Immature natural killer cell (primary cell): ENCODE data around the gene TCEANC. TPM values are rescaled to one million over a fixed set of nuclear protein-coding genes. Genes with fewer than 3 reads are reported as not detected.
A peak's percentile ranks its signal among the peaks of the same experiment; 100 is the strongest.
"Not testable (repeated sequence)": the region's sequence is repeated elsewhere in the genome, so short reads cannot be mapped to it uniquely, and the experiment has no call there.

Source experiments
- DNase-seq, 3 donors: peaks; one replicate each; pipeline ENCODE4 v3.0.0; 2022; ENCODE audit warnings: mixed read lengths in 1 of 3
- H3K27ac Mint-ChIP-seq, 6 donors: one replicate each; pipeline ENCODE4 v1.8.0; 2020; ENCODE audit warnings: mixed read lengths in 6 of 6, mild to moderate bottlenecking in 5 of 6, inconsistent platforms in 4 of 6, moderate library complexity in 3 of 6
- H3K27me3 Mint-ChIP-seq, 3 donors: one replicate each; pipeline ENCODE4 v1.8.0; 2020 to 2021; ENCODE audit warnings: low read depth in 3 of 3, mild to moderate bottlenecking in 3 of 3, mixed read lengths in 3 of 3, moderate library complexity in 3 of 3, inconsistent platforms in 1 of 3
- H3K36me3 Mint-ChIP-seq, 3 donors: one replicate each; pipeline ENCODE4 v1.8.0; 2020; ENCODE audit warnings: mixed read lengths in 3 of 3, inconsistent platforms in 2 of 3, mild to moderate bottlenecking in 2 of 3
- H3K4me1 Mint-ChIP-seq, 2 donors: one replicate each; pipeline ENCODE4 v1.8.0; 2020; ENCODE audit warnings: inconsistent platforms in 2 of 2, mild to moderate bottlenecking in 2 of 2, mixed read lengths in 2 of 2, moderate library complexity in 1 of 2
- H3K4me3 Mint-ChIP-seq, 5 donors: one replicate each; pipeline ENCODE4 v1.8.0; 2020; ENCODE audit warnings: mild to moderate bottlenecking in 5 of 5, mixed read lengths in 5 of 5, inconsistent platforms in 3 of 5, moderate library complexity in 3 of 5
- H3K9me3 Mint-ChIP-seq, 6 donors: one replicate each; pipeline ENCODE4 v1.8.0; 2020; ENCODE audit warnings: mild to moderate bottlenecking in 6 of 6, mixed read lengths in 6 of 6, inconsistent platforms in 4 of 6, moderate library complexity in 3 of 6
- polyA plus RNA-seq, 3 donors: library from polyadenylated mRNA; unstranded; fragments of 300-500 nt; fragmentation: Illumina TruSeq; gene quantifications; one replicate each; pipeline ENCODE4 v1.2.3, GENCODE V29; 2021

TCEANC gene
- polyA plus RNA-seq = 10 to 100 TPM in 1 of 3 donors, 1 to 10 TPM in 2; 5.8 to 10.8 (median 7.1) TPM

- peak; percentile 95 to 96 (median 95) for DNase-seq
- Mint-ChIP-seq H3K27me3 (peaks cover 0 to 8% (median 0%) of the 10 kb centered on the region in 3 donors), H3K4me1 (peaks cover 20 to 36% of the 10 kb centered on the region in 2 donors), H3K27ac (peak within 1 kb of the TSS; percentile 94 to 98 (median 96)), H3K9me3 (peaks cover 0 to 2% (median 0%) of the 10 kb centered on the region in 6 donors), H3K36me3 (peaks cover 3 to 14% (median 13%) of the 10 kb centered on the region in 3 donors), H3K4me3 (peak within 1 kb of the TSS; percentile 93 to 95 (median 94))
These were observed at the start of gene TCEANC for GRCh38 chrX:13652850-13653693. Gene TCEANC, plus strand, starts transcription at chrX:13653141. Its CDS starts 9,368 bp downstream, at chrX:13662509.

- Mint-ChIP-seq H3K4me3 (no peak overlapping the region), H3K9me3 (no peaks in the 10 kb centered on the region), H3K4me1 (no peaks in the 10 kb centered on the region), H3K36me3 (no peaks in the 10 kb centered on the region), H3K27ac (no peak overlapping the region), H3K27me3 (peaks cover 2 to 7% (median 4%) of the 10 kb centered on the region in 3 donors)
- DNase-seq = no peak
These were observed 47.3 kb upstream of the TCEANC start for GRCh38 chrX:13605611-13606010.

- Mint-ChIP-seq H3K27ac (no peak overlapping the region), H3K9me3 (no peaks in the 10 kb centered on the region), H3K4me1 (no peaks in the 10 kb centered on the region), H3K4me3 (no peak overlapping the region), H3K36me3 (no peaks in the 10 kb centered on the region), H3K27me3 (peaks cover 2 to 4% (median 2%) of the 10 kb centered on the region in 3 donors)
- DNase-seq = no peak
These were observed 45.5 kb upstream of the TCEANC start for GRCh38 chrX:13607331-13607995.

- Mint-ChIP-seq H3K27me3 (peaks cover 2 to 4% (median 2%) of the 10 kb centered on the region in 3 donors), H3K9me3 (no peaks in the 10 kb centered on the region), H3K4me3 (no peak overlapping the region), H3K4me1 (no peaks in the 10 kb centered on the region), H3K27ac (no peak overlapping the region), H3K36me3 (no peaks in the 10 kb centered on the region)
- DNase-seq = no peak
These were observed 45.0 kb upstream of the TCEANC start for GRCh38 chrX:13607996-13608365.

GRCh38 chrX:13614154-13614553 is 38.8 kb upstream of the TCEANC start:
- Mint-ChIP-seq H3K27ac (no peak overlapping the region), H3K4me1 (peaks cover 0 to 7% of the 10 kb centered on the region in 2 donors), H3K9me3 (no peaks in the 10 kb centered on the region), H3K27me3 (peaks cover 0 to 3% (median 2%) of the 10 kb centered on the region in 3 donors), H3K4me3 (no peak overlapping the region), H3K36me3 (no peaks in the 10 kb centered on the region)
- no peak for DNase-seq

GRCh38 chrX:13620207-13620606 is 32.7 kb upstream of the TCEANC start:
- H3K4me3 Mint-ChIP-seq = no peak overlapping the region
- DNase-seq = no peak
- H3K9me3 Mint-ChIP-seq = no peaks in the 10 kb centered on the region
- no peak overlapping the region for H3K27ac Mint-ChIP-seq
- H3K36me3 Mint-ChIP-seq = no peaks in the 10 kb centered on the region
- H3K4me1 Mint-ChIP-seq = peaks cover 0 to 3% of the 10 kb centered on the region in 2 donors
- H3K27me3 Mint-ChIP-seq = peaks cover 0 to 11% (median 5%) of the 10 kb centered on the region in 3 donors

- Mint-ChIP-seq H3K9me3 (no peaks in the 10 kb centered on the region), H3K27me3 (peaks cover 1 to 11% (median 5%) of the 10 kb centered on the region in 3 donors), H3K4me3 (no peak overlapping the region), H3K36me3 (no peaks in the 10 kb centered on the region), H3K4me1 (no peaks in the 10 kb centered on the region), H3K27ac (no peak overlapping the region)
- no peak for DNase-seq
These were observed 30.5 kb upstream of the TCEANC start for GRCh38 chrX:13622401-13622964.

GRCh38 chrX:13627306-13627705 is 25.6 kb upstream of the TCEANC start:
- Mint-ChIP-seq H3K4me3 (no peak overlapping the region), H3K27me3 (peaks cover 1 to 23% (median 3%) of the 10 kb centered on the region in 3 donors), H3K36me3 (no peaks in the 10 kb centered on the region), H3K4me1 (no peaks in the 10 kb centered on the region), H3K9me3 (peaks cover 0 to 6% (median 2%) of the 10 kb centered on the region in 6 donors), H3K27ac (no peak overlapping the region)
- DNase-seq = no peak

- Mint-ChIP-seq H3K9me3 (peaks cover 2 to 21% (median 12%) of the 10 kb centered on the region in 6 donors), H3K36me3 (peaks cover 0 to 14% (median 0%) of the 10 kb centered on the region in 3 donors), H3K27me3 (peaks cover 2 to 21% (median 14%) of the 10 kb centered on the region in 3 donors)
- not testable (repeated sequence) for H3K27ac Mint-ChIP-seq, H3K4me1 Mint-ChIP-seq, H3K4me3 Mint-ChIP-seq, DNase-seq
These were observed 15.7 kb upstream of the TCEANC start for GRCh38 chrX:13637224-13637623.

GRCh38 chrX:13638021-13638420 is 14.9 kb upstream of the TCEANC start:
- H3K36me3 Mint-ChIP-seq = peaks cover 0 to 14% (median 0%) of the 10 kb centered on the region in 3 donors
- peaks cover 2 to 21% (median 14%) of the 10 kb centered on the region in 3 donors for H3K27me3 Mint-ChIP-seq
- H3K27ac Mint-ChIP-seq = no peak overlapping the region
- no peak for DNase-seq
- H3K4me3 Mint-ChIP-seq = no peak overlapping the region
- peaks cover 0 to 21% (median 12%) of the 10 kb centered on the region in 6 donors for H3K9me3 Mint-ChIP-seq
- no peaks in the 10 kb centered on the region for H3K4me1 Mint-ChIP-seq

GRCh38 chrX:13638826-13639225 is 14.1 kb upstream of the TCEANC start:
- Mint-ChIP-seq H3K4me3 (no peak overlapping the region), H3K4me1 (no peaks in the 10 kb centered on the region), H3K27ac (no peak overlapping the region), H3K27me3 (peaks cover 2 to 22% (median 14%) of the 10 kb centered on the region in 3 donors), H3K9me3 (peaks cover 0 to 21% (median 12%) of the 10 kb centered on the region in 6 donors), H3K36me3 (peaks cover 0 to 14% (median 0%) of the 10 kb centered on the region in 3 donors)
- DNase-seq = no peak

- Mint-ChIP-seq H3K27me3 (peaks cover 0 to 13% (median 2%) of the 10 kb centered on the region in 3 donors), H3K9me3 (peaks cover 0 to 16% (median 8%) of the 10 kb centered on the region in 6 donors), H3K36me3 (peaks cover 0 to 10% (median 0%) of the 10 kb centered on the region in 3 donors)
- not testable (repeated sequence) for DNase-seq, H3K4me1 Mint-ChIP-seq, H3K27ac Mint-ChIP-seq, H3K4me3 Mint-ChIP-seq
These were observed 11.3 kb upstream of the TCEANC start for GRCh38 chrX:13641684-13642083.

GRCh38 chrX:13645464-13646153 is 7.3 kb upstream of the TCEANC start:
- no peak overlapping the region for H3K4me3 Mint-ChIP-seq
- H3K27me3 Mint-ChIP-seq = peaks cover 0 to 12% (median 0%) of the 10 kb centered on the region in 3 donors
- no peaks in the 10 kb centered on the region for H3K36me3 Mint-ChIP-seq
- DNase-seq = no peak
- H3K4me1 Mint-ChIP-seq = peaks cover 0 to 4% of the 10 kb centered on the region in 2 donors
- no peaks in the 10 kb centered on the region for H3K9me3 Mint-ChIP-seq
- peak overlapping the region in 1 of 6 donors; percentile 34 for H3K27ac Mint-ChIP-seq
